Small intestine (tissue), 7 donors: ENCODE data around the gene TMPRSS11A. TPM values are rescaled to one million over a fixed set of nuclear protein-coding genes. Genes with fewer than 3 reads are reported as not detected.
A peak's percentile ranks its signal among the peaks of the same experiment; 100 is the strongest.

Source experiments
- DNase-seq, 2 donors: peaks; one replicate each; pipeline versions ENCODE4 v3.0.0 to v3.0.0-alpha.2; 2013
- FAIRE-seq: peaks from 2 replicates; lab custom pipeline; 2012; peaks lifted over from hg19 to GRCh38; lab: Jason Lieb, UNC
- H3K27ac ChIP-seq, 3 donors: one replicate each; pipeline ENCODE4 v1.5.1; 2013; ENCODE audit warnings: low read length in 2 of 3, mild to moderate bottlenecking in 2 of 3, control low read depth in 1 of 3, inconsistent platforms in 1 of 3, low read depth in 1 of 3, moderate library complexity in 1 of 3
- H3K27me3 ChIP-seq, 3 donors: one replicate each; pipeline ENCODE4 v1.6.1; 2013; ENCODE audit warnings: low read length in 3 of 3, inconsistent platforms in 1 of 3; ENCODE audit not compliant: control insufficient read depth in 3 of 3, insufficient read depth in 3 of 3
- H3K36me3 ChIP-seq, 3 donors: one replicate each; pipeline ENCODE4 v1.6.1; 2013; ENCODE audit warnings: low read length in 3 of 3, inconsistent platforms in 1 of 3, low read depth in 1 of 3, mild to moderate bottlenecking in 1 of 3, moderate library complexity in 1 of 3; ENCODE audit not compliant: control insufficient read depth in 3 of 3, insufficient read depth in 2 of 3
- H3K4me1 ChIP-seq, 3 donors: one replicate each; pipeline ENCODE4 v1.6.1; 2013; ENCODE audit warnings: low read length in 2 of 3, inconsistent platforms in 1 of 3, low read depth in 1 of 3, mild to moderate bottlenecking in 1 of 3, moderate library complexity in 1 of 3; ENCODE audit not compliant: control insufficient read depth in 3 of 3, insufficient read depth in 2 of 3
- H3K4me3 ChIP-seq, 3 donors: one replicate each; pipeline ENCODE4 v1.5.1; 2013; ENCODE audit warnings: low read length in 3 of 3, control low read depth in 1 of 3, inconsistent platforms in 1 of 3, low read depth in 1 of 3, mild to moderate bottlenecking in 1 of 3, moderate library complexity in 1 of 3
- H3K9me3 ChIP-seq, 2 donors: one replicate each; pipeline ENCODE4 v1.6.1; 2013; ENCODE audit warnings: low read depth in 1 of 2, low read length in 1 of 2; ENCODE audit not compliant: control insufficient read depth in 2 of 2, insufficient read depth in 1 of 2
- WGBS, 3 donors: extraction: QIAGEN DNeasy Blood & Tissue Kit; methylation state at CpG; one replicate each; pipeline ENCODE4 v1.1.7; 2013; 5-methylcytosine and 5-hydroxymethylcytosine counted together
- polyA plus RNA-seq, 4 donors: library from polyadenylated mRNA; stranded (reverse) in 3 of 4; unstranded in 1 of 4; fragments of 200-250 nt in 3 of 4; fragments of 120-200 nt in 1 of 4; gene quantifications; one replicate each; pipeline versions ENCODE4 v1.2.1 to v1.2.3, GENCODE V29; 2013
- donor health status: healthy with polysubstance abuse.
- donor health status: control.
- donor health status: control.
- donor health status: Bipolar disorder and iron deficiency.
- donor health status: healthy.

TMPRSS11A gene
- polyA plus RNA-seq, 4 donors, result 0.01 TPM; not detected in 2

GRCh38 chr4:67941074-67941473 is 22.2 kb downstream of the TMPRSS11A start:
- WGBS, 3 donors, result 73 to 76% (median 74%) methylated on average over 3 of the region's 3 CpGs
- Histone ChIP-seq H3K4me3 (no peak overlapping the region), H3K36me3 (no peaks in the 10 kb centered on the region), H3K9me3 (no peaks in the 10 kb centered on the region), H3K4me1 (no peaks in the 10 kb centered on the region), H3K27me3 (no peaks in the 10 kb centered on the region), H3K27ac (no peak overlapping the region)
- DNase-seq, result no peak
- no peak for FAIRE-seq

- FAIRE-seq (no peak), DNase-seq (no peak)
- 77 to 81% (median 81%) methylated on average over 2 of the region's 2 CpGs for WGBS, 3 donors
- H3K9me3 ChIP-seq, result no peaks in the 10 kb centered on the region
- H3K27me3 ChIP-seq, result no peaks in the 10 kb centered on the region
- no peak overlapping the region for H3K27ac ChIP-seq
- no peaks in the 10 kb centered on the region for H3K4me1 ChIP-seq
- no peak overlapping the region for H3K4me3 ChIP-seq
- H3K36me3 ChIP-seq, result no peaks in the 10 kb centered on the region
These were observed 22.8 kb downstream of the TMPRSS11A start for GRCh38 chr4:67940506-67940905.

GRCh38 chr4:67939195-67939594 is 24.1 kb downstream of the TMPRSS11A start:
- FAIRE-seq (no peak), DNase-seq (no peak)
- Histone ChIP-seq H3K36me3 (no peaks in the 10 kb centered on the region), H3K4me3 (no peak overlapping the region), H3K27me3 (no peaks in the 10 kb centered on the region), H3K27ac (no peak overlapping the region), H3K9me3 (no peaks in the 10 kb centered on the region), H3K4me1 (peaks cover 0 to 7% (median 0%) of the 10 kb centered on the region in 3 donors)
- WGBS, 3 donors, result 70 to 75% (median 71%) methylated on average over 3 of the region's 3 CpGs

DNA sequence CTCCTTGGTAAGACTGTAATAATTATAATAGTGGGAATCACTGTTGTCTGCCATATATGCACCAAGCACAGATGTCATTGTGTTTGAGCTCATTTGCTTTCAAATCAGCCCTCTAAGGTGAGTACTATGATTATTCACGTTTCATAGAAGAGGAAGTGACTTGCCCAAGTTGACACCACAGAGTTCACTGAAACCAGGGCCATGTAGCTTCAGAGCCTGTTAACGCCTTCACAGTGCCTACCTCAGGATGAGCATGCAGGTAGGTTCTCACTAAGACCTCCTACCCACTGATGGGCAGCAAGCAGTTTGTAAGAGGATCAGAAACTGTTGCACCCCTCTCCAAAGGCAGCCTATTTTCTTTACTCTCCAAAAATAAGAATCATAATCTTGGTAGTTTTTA is 27.4 kb downstream of the TMPRSS11A start:
- peaks cover 0 to 7% (median 0%) of the 10 kb centered on the region in 3 donors for H3K4me1 ChIP-seq
- H3K4me3 ChIP-seq, result no peak overlapping the region
- WGBS, 3 donors, result 43 to 53% (median 51%) methylated on average over 2 of the region's 2 CpGs
- FAIRE-seq (no peak), DNase-seq (no peak)
- no peaks in the 10 kb centered on the region for H3K27me3 ChIP-seq
- no peak overlapping the region for H3K27ac ChIP-seq
- H3K9me3 ChIP-seq, result no peaks in the 10 kb centered on the region
- H3K36me3 ChIP-seq, result no peaks in the 10 kb centered on the region

GRCh38 chr4:67934628-67935027 is 28.7 kb downstream of the TMPRSS11A start:
- peak in 1 of 2 donors; percentile 17 for DNase-seq
- FAIRE-seq, result no peak

GRCh38 chr4:67933755-67934154 is 29.5 kb downstream of the TMPRSS11A start:
- H3K4me1 ChIP-seq, result peaks cover 0 to 7% (median 0%) of the 10 kb centered on the region in 3 donors
- H3K4me3 ChIP-seq, result no peak overlapping the region
- DNase-seq (no peak), FAIRE-seq (no peak)
- no peaks in the 10 kb centered on the region for H3K9me3 ChIP-seq
- H3K36me3 ChIP-seq, result no peaks in the 10 kb centered on the region
- no peak overlapping the region for H3K27ac ChIP-seq
- no peaks in the 10 kb centered on the region for H3K27me3 ChIP-seq
- WGBS, 3 donors, result 37 to 49% (median 44%) methylated on average over 1 of the region's 1 CpG

More at GRCh38 chr4:67934628-67935027, 28.7 kb downstream of the TMPRSS11A start:
- no peak overlapping the region for H3K4me3 ChIP-seq
- H3K4me1 ChIP-seq, result peaks cover 0 to 7% (median 0%) of the 10 kb centered on the region in 3 donors
- no peaks in the 10 kb centered on the region for H3K36me3 ChIP-seq
- H3K27me3 ChIP-seq, result no peaks in the 10 kb centered on the region
- 5 to 14% (median 7%) methylated on average over 2 of the region's 2 CpGs for WGBS, 3 donors
- no peaks in the 10 kb centered on the region for H3K9me3 ChIP-seq
- no peak overlapping the region for H3K27ac ChIP-seq

DNA sequence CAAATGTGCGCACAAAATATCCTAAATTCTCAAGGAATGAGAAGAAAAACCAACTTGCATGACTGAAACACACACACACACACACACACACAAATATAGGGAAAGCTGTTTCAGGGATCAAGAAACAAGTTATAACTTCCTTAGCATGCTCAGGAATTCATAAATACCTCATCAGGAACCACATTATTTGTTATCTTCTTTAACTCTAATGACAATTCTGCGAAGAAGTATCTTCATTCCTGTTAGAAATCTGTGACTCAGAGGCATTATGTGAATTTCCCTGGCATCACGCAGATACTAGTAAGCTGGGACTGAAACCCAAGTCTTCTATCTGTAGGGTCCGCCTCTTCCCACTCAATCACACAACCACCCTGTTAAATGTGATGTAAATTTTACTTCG is 30.3 kb downstream of the TMPRSS11A start:
- FAIRE-seq (no peak), DNase-seq (no peak)
- 80 to 90% (median 88%) methylated on average over 5 of the region's 5 CpGs for WGBS, 3 donors
- no peak overlapping the region for H3K4me3 ChIP-seq
- H3K27me3 ChIP-seq, result no peaks in the 10 kb centered on the region
- no peaks in the 10 kb centered on the region for H3K36me3 ChIP-seq
- no peaks in the 10 kb centered on the region for H3K9me3 ChIP-seq
- no peak overlapping the region for H3K27ac ChIP-seq
- peaks cover 0 to 7% (median 0%) of the 10 kb centered on the region in 3 donors for H3K4me1 ChIP-seq

GRCh38 chr4:67931256-67931655 is 32.0 kb downstream of the TMPRSS11A start:
- DNase-seq (no peak), FAIRE-seq (no peak)
- no peaks in the 10 kb centered on the region for H3K27me3 ChIP-seq
- no peak overlapping the region for H3K27ac ChIP-seq
- WGBS, 3 donors, result 81 to 86% (median 81%) methylated on average over 3 of the region's 3 CpGs
- H3K4me3 ChIP-seq, result no peak overlapping the region
- no peaks in the 10 kb centered on the region for H3K36me3 ChIP-seq
- H3K9me3 ChIP-seq, result peaks cover 0 to 7% of the 10 kb centered on the region in 2 donors
- H3K4me1 ChIP-seq, result peaks cover 0 to 7% (median 0%) of the 10 kb centered on the region in 3 donors

- no peak for DNase-seq
- 57 to 77% (median 60%) methylated on average over 3 of the region's 3 CpGs for WGBS, 3 donors
- Histone ChIP-seq H3K9me3 (peaks cover 0 to 8% of the 10 kb centered on the region in 2 donors), H3K27ac (no peak overlapping the region), H3K36me3 (no peaks in the 10 kb centered on the region), H3K4me3 (no peak overlapping the region), H3K27me3 (no peaks in the 10 kb centered on the region), H3K4me1 (no peaks in the 10 kb centered on the region)
- FAIRE-seq, result no peak
These were observed 33.9 kb downstream of the TMPRSS11A start for GRCh38 chr4:67929426-67929825.
